ENCODE data around the gene ZNF740.

DNA sequence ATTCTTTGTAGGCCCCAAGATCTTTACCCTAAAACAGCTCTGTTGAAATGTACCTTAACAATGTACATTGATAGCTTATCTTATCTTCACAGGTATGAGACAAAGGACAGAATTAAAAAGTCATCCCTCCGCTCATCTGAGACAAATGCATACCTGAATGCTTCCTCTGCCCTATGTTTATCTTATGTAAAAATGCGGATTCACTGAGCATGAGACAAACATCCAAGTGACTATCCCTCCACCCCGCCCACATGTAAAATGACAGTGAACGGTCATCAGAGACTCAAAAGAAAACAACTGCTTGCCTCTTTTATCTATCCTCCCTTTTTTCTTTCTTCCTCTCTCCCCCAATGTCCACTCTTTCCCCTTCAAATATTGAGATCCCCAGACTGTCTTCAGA, 37.2 kb upstream of the ZNF740 start:
- TF ChIP-seq, protein P1, sequence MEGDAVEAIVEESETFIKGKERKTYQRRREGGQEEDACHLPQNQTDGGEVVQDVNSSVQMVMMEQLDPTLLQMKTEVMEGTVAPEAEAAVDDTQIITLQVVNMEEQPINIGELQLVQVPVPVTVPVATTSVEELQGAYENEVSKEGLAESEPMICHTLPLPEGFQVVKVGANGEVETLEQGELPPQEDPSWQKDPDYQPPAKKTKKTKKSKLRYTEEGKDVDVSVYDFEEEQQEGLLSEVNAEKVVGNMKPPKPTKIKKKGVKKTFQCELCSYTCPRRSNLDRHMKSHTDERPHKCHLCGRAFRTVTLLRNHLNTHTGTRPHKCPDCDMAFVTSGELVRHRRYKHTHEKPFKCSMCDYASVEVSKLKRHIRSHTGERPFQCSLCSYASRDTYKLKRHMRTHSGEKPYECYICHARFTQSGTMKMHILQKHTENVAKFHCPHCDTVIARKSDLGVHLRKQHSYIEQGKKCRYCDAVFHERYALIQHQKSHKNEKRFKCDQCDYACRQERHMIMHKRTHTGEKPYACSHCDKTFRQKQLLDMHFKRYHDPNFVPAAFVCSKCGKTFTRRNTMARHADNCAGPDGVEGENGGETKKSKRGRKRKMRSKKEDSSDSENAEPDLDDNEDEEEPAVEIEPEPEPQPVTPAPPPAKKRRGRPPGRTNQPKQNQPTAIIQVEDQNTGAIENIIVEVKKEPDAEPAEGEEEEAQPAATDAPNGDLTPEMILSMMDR (IDR thresholded peaks at IDR 0.05) = no peak
- TF ChIP-seq EZH2 (IDR thresholded peaks at IDR 0.05) (no peak), EZH2phosphoT487 (IDR thresholded peaks at IDR 0.05) (no peak)
